GM19193 (cell line): ENCODE results near the gene ERGIC1.

Source experiments
- POLR2A ChIP-seq: IDR thresholded peaks from 4 replicates; pipeline ENCODE4 v1.6.1; 2011; ENCODE audit not compliant: insufficient read depth, insufficient read length; ENCODE audit errors: extremely low read depth

Gene ERGIC1

GRCh38 chr5:172919525-172920446 lies 85.7 kb downstream of the ERGIC1 start:
- no peak for TF ChIP-seq POLR2A

GRCh38 chr5:172920447-172920849 lies 86.4 kb downstream of the ERGIC1 start:
- TF ChIP-seq POLR2A: no peak

GRCh38 chr5:172920995-172921394 lies 86.9 kb downstream of the ERGIC1 start:
- no peak for TF ChIP-seq POLR2A

GRCh38 chr5:172921906-172922305 lies 87.9 kb downstream of the ERGIC1 start:
- TF ChIP-seq POLR2A: no peak

- TF ChIP-seq POLR2A: no peak
Measured at GRCh38 chr5:172923539-172923938, 89.5 kb downstream of the ERGIC1 start.

GRCh38 chr5:172925336-172925948 lies 91.4 kb downstream of the ERGIC1 start:
- TF ChIP-seq POLR2A: no peak

- no peak for TF ChIP-seq POLR2A
Measured at GRCh38 chr5:172926008-172926523, 92.0 kb downstream of the ERGIC1 start.

- TF ChIP-seq POLR2A: no peak
Measured at GRCh38 chr5:172926796-172927195, 92.7 kb downstream of the ERGIC1 start.

- no peak for TF ChIP-seq POLR2A
Measured at GRCh38 chr5:172929371-172929838, 95.4 kb downstream of the ERGIC1 start.

- no peak for TF ChIP-seq POLR2A
Measured at GRCh38 chr5:172931001-172931536, 97.0 kb downstream of the ERGIC1 start.

- no peak for TF ChIP-seq POLR2A
Measured at GRCh38 chr5:172932313-172933017, 98.4 kb downstream of the ERGIC1 start.

- no peak for TF ChIP-seq POLR2A
Measured at GRCh38 chr5:172933238-172933637, 99.2 kb downstream of the ERGIC1 start.

GRCh38 chr5:172935096-172935495 lies 101.0 kb downstream of the ERGIC1 start:
- no peak for TF ChIP-seq POLR2A

GRCh38 chr5:172936401-172936800 lies 102.3 kb downstream of the ERGIC1 start:
- TF ChIP-seq POLR2A: no peak

GRCh38 chr5:172939071-172939470 lies 105.0 kb downstream of the ERGIC1 start:
- TF ChIP-seq POLR2A: no peak
